Trophoblast cell (in vitro differentiated cells and primary cell): ENCODE results near the gene TRABD2B.

Experiments used
- DNase-seq, 2 donors: peaks; one replicate each; pipeline ENCODE4 v3.0.0-alpha.2; 2016
- H2AFZ ChIP-seq: 2 replicates; pipeline ENCODE4 v1.6.1; 2013; ENCODE audit warnings: low read length, moderate library complexity, mild to moderate bottlenecking; ENCODE audit not compliant: insufficient read depth, poor library complexity
- H2AK5ac ChIP-seq: 2 replicates; pipeline ENCODE4 v1.6.1; 2013; ENCODE audit warnings: mild to moderate bottlenecking, low read length
- H2BK120ac ChIP-seq: 2 replicates; pipeline ENCODE4 v1.6.1; 2013; ENCODE audit warnings: low read length, mild to moderate bottlenecking, moderate library complexity; ENCODE audit not compliant: insufficient read depth, poor library complexity
- H2BK12ac ChIP-seq: 2 replicates; pipeline ENCODE4 v1.6.1; 2013; ENCODE audit warnings: mild to moderate bottlenecking, low read length, moderate library complexity
- H2BK5ac ChIP-seq: 2 replicates; pipeline ENCODE4 v1.6.1; 2013; ENCODE audit warnings: low read length, low read depth, moderate library complexity, mild to moderate bottlenecking; ENCODE audit not compliant: poor library complexity
- H3K14ac ChIP-seq: 2 replicates; pipeline ENCODE4 v1.6.1; 2013; ENCODE audit warnings: mild to moderate bottlenecking, low read length
- H3K18ac ChIP-seq: 2 replicates; pipeline ENCODE4 v1.6.1; 2013; ENCODE audit warnings: mild to moderate bottlenecking, low read length
- H3K23ac ChIP-seq: 2 replicates; pipeline ENCODE4 v1.6.1; 2013; ENCODE audit warnings: low read length
- H3K27ac ChIP-seq: 2 replicates; pipeline ENCODE4 v1.5.1; 2013; ENCODE audit warnings: low read depth, mild to moderate bottlenecking, inconsistent platforms, low read length, moderate library complexity
- H3K27me3 ChIP-seq: 2 replicates; pipeline ENCODE4 v1.6.1; 2013; ENCODE audit warnings: inconsistent platforms, mild to moderate bottlenecking, low read length, moderate library complexity; ENCODE audit not compliant: insufficient read depth
- H3K36me3 ChIP-seq, 2 experiments: 1 replicate in 1 of 2; 2 replicates in 1 of 2; pipeline ENCODE4 v1.6.1; 2013; ENCODE audit warnings: low read length in 2 of 2, mild to moderate bottlenecking in 2 of 2, moderate library complexity in 1 of 2; ENCODE audit not compliant: insufficient read depth in 2 of 2, control insufficient read depth in 1 of 2
- H3K4ac ChIP-seq: 2 replicates; pipeline ENCODE4 v1.6.1; 2013; ENCODE audit warnings: low read depth, mild to moderate bottlenecking, low read length, moderate library complexity
- H3K4me1 ChIP-seq, 2 experiments: 1 replicate in 1 of 2; 2 replicates in 1 of 2; pipeline ENCODE4 v1.6.1; 2013; ENCODE audit warnings: low read length in 2 of 2, mild to moderate bottlenecking in 2 of 2, moderate library complexity in 1 of 2; ENCODE audit not compliant: insufficient read depth in 2 of 2, control insufficient read depth in 1 of 2
- H3K4me2 ChIP-seq: 2 replicates; pipeline ENCODE4 v1.6.1; 2013; ENCODE audit warnings: inconsistent platforms, mild to moderate bottlenecking, low read length, moderate library complexity
- H3K4me3 ChIP-seq: 2 replicates; pipeline ENCODE4 v1.5.1; 2013; ENCODE audit warnings: mild to moderate bottlenecking, low read depth, low read length, inconsistent platforms
- H3K79me1 ChIP-seq: one replicate; pipeline ENCODE4 v1.6.1; 2013; ENCODE audit warnings: low read length
- H3K79me2 ChIP-seq: 2 replicates; pipeline ENCODE4 v1.6.1; 2013; ENCODE audit warnings: low read length, mild to moderate bottlenecking; ENCODE audit not compliant: control insufficient read depth, insufficient read depth, poor library complexity
- H3K9ac ChIP-seq: 2 replicates; pipeline ENCODE4 v1.6.1; 2013; ENCODE audit warnings: mild to moderate bottlenecking, low read length
- H3K9me3 ChIP-seq: 2 replicates; pipeline ENCODE4 v1.6.1; 2013; ENCODE audit warnings: low read depth, mild to moderate bottlenecking, control low read depth, inconsistent platforms, low read length; ENCODE audit not compliant: insufficient read depth
- H4K12ac ChIP-seq: 2 replicates; pipeline ENCODE4 v1.6.1; 2013; ENCODE audit warnings: low read depth, mild to moderate bottlenecking, low read length, moderate library complexity
- H4K8ac ChIP-seq: 2 replicates; pipeline ENCODE4 v1.6.1; 2013; ENCODE audit warnings: low read depth, mild to moderate bottlenecking, low read length, moderate library complexity
- H4K91ac ChIP-seq: one replicate; pipeline ENCODE4 v1.6.1; 2013; ENCODE audit warnings: low read depth, mild to moderate bottlenecking, low read length, moderate library complexity
- WGBS: extraction: QIAGEN DNeasy Blood & Tissue Kit; methylation state at CpG from one replicate; pipeline ENCODE4 v1.1.7; 2013; ENCODE audit warnings: missing lambda C conversion rate; ENCODE audit not compliant: insufficient read length, insufficient coverage; ENCODE audit errors: extremely low coverage; 5-methylcytosine and 5-hydroxymethylcytosine counted together

TRABD2B gene

GRCh38 chr1:47784497-47784822, 212.7 kb downstream of the TRABD2B start:
- Histone ChIP-seq H3K9me3 (no peaks in the 10 kb centered on the region), H2BK120ac (no peak overlapping the region), H3K36me3 (no peaks in the 10 kb centered on the region), H4K8ac (no peak overlapping the region), H4K91ac (no peak overlapping the region), H2AK5ac (no peak overlapping the region), H2AFZ (no peak overlapping the region), H3K23ac (no peak overlapping the region), H2BK5ac (no peak overlapping the region), H3K27me3 (no peaks in the 10 kb centered on the region), H3K18ac (no peak overlapping the region), H3K4me2 (no peak overlapping the region), H2BK12ac (no peak overlapping the region), H3K4ac (no peak overlapping the region), H4K12ac (no peak overlapping the region), H3K4me1 (no peaks in the 10 kb centered on the region), H3K14ac (no peak overlapping the region), H3K9ac (no peak overlapping the region), H3K27ac (no peak overlapping the region), H3K79me1 (no peaks in the 10 kb centered on the region), H3K79me2 (no peaks in the 10 kb centered on the region), H3K4me3 (no peak overlapping the region)
- no peak for DNase-seq
- WGBS: no CpG with 5 or more reads among the region's 6 CpGs

GRCh38 chr1:47783638-47784496, 213.3 kb downstream of the TRABD2B start:
- no peak overlapping the region for H4K91ac ChIP-seq
- H2AK5ac ChIP-seq: no peak overlapping the region
- no peaks in the 10 kb centered on the region for H3K4me1 ChIP-seq
- H3K79me1 ChIP-seq: no peaks in the 10 kb centered on the region
- no peak overlapping the region for H3K27ac ChIP-seq
- no peak overlapping the region for H2AFZ ChIP-seq
- H3K9me3 ChIP-seq: no peaks in the 10 kb centered on the region
- H3K4me3 ChIP-seq: no peak overlapping the region
- H3K4me2 ChIP-seq: no peak overlapping the region
- H3K14ac ChIP-seq: no peak overlapping the region
- H2BK12ac ChIP-seq: no peak overlapping the region
- H4K12ac ChIP-seq: no peak overlapping the region
- H3K79me2 ChIP-seq: no peaks in the 10 kb centered on the region
- H3K27me3 ChIP-seq: no peaks in the 10 kb centered on the region
- H3K4ac ChIP-seq: no peak overlapping the region
- no CpG with 5 or more reads among the region's 14 CpGs for WGBS
- H4K8ac ChIP-seq: no peak overlapping the region
- H3K36me3 ChIP-seq: no peaks in the 10 kb centered on the region
- no peak overlapping the region for H2BK5ac ChIP-seq
- no peak overlapping the region for H3K18ac ChIP-seq
- H3K23ac ChIP-seq: no peak overlapping the region
- H2BK120ac ChIP-seq: no peak overlapping the region
- DNase-seq: no peak
- no peak overlapping the region for H3K9ac ChIP-seq

GRCh38 chr1:47782414-47783166, 214.6 kb downstream of the TRABD2B start:
- Histone ChIP-seq H3K4ac (no peak overlapping the region), H2BK120ac (no peak overlapping the region), H2BK5ac (no peak overlapping the region), H2AFZ (no peak overlapping the region), H4K12ac (no peak overlapping the region), H3K14ac (no peak overlapping the region), H3K79me1 (no peaks in the 10 kb centered on the region), H3K23ac (no peak overlapping the region), H3K79me2 (no peaks in the 10 kb centered on the region), H3K36me3 (no peaks in the 10 kb centered on the region), H4K8ac (no peak overlapping the region), H3K4me3 (no peak overlapping the region), H2AK5ac (no peak overlapping the region), H3K9me3 (no peaks in the 10 kb centered on the region), H4K91ac (no peak overlapping the region), H3K27me3 (no peaks in the 10 kb centered on the region), H3K4me2 (no peak overlapping the region), H3K27ac (no peak overlapping the region), H2BK12ac (no peak overlapping the region), H3K9ac (no peak overlapping the region), H3K18ac (no peak overlapping the region), H3K4me1 (no peaks in the 10 kb centered on the region)
- no CpG with 5 or more reads among the region's 9 CpGs for WGBS
- DNase-seq: no peak

- Histone ChIP-seq H3K23ac (no peak overlapping the region), H3K4ac (no peak overlapping the region), H2AFZ (no peak overlapping the region), H3K4me3 (no peak overlapping the region), H3K9me3 (no peaks in the 10 kb centered on the region), H2BK120ac (no peak overlapping the region), H3K79me2 (no peaks in the 10 kb centered on the region), H3K4me1 (no peaks in the 10 kb centered on the region), H4K12ac (no peak overlapping the region), H2BK12ac (no peak overlapping the region), H3K27me3 (no peaks in the 10 kb centered on the region), H3K27ac (no peak overlapping the region), H3K36me3 (no peaks in the 10 kb centered on the region), H3K4me2 (no peak overlapping the region), H2AK5ac (no peak overlapping the region), H3K18ac (no peak overlapping the region), H4K91ac (no peak overlapping the region), H3K14ac (no peak overlapping the region), H3K9ac (no peak overlapping the region), H4K8ac (no peak overlapping the region), H2BK5ac (no peak overlapping the region), H3K79me1 (no peaks in the 10 kb centered on the region)
- no CpG with 5 or more reads among the region's 22 CpGs for WGBS
- no peak for DNase-seq
Measured at GRCh38 chr1:47781171-47781959, 215.8 kb downstream of the TRABD2B start.
